NT2/D1 (cell line): ENCODE measurements around the gene MUC6.

Experiments
- YY1 ChIP-seq: IDR thresholded peaks from 2 replicates; pipeline ENCODE4 v1.6.1; 2011; ENCODE audit not compliant: insufficient read length, insufficient read depth
- ZNF274 ChIP-seq: IDR thresholded peaks from 2 replicates; pipeline ENCODE4 v1.6.1; 2011; ENCODE audit warnings: mild to moderate bottlenecking, low read depth, low read length

DNA sequence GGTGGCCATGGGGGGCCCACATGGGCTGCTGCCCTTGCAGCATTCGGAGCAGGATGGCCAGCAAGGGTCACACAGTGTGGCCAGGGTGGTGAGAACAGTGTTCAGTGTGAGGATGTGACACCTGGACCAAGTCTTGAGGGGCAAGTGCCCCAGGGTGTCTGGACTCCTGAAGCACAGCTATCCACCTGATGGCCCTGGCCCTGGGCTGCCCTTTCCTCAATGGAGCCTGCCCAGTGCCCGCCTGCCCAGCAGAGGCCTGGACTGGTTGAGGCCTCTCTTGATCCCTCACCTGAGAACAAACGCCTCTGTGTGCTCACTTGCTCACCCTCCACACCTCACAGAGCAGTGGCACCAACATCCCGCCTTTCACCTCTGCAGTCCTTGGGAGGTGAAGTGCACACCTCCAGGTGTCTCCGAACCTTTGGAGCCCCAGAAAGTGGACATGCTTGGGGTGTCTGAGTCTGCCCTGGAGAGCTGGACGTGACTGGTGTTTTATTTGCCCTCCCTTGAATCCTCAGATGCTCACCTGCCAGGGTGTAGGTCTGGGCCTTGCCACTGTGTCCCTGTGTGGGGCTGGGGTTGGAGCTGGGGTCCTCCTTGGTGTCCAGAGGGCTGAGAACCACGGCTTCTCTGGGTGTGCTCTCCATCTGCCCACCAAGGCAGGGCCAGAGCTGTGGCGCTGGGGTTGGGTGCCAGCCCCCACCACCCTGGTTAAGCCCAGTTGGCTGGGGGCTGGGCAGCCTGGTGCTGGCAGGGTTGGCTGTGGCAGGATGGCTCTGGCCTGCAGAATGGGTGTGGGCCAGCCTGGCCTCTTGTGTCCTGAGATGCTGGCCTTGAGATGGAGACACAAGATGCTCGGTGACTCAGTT is 34.3 kb upstream of the MUC6 start:
- TF ChIP-seq YY1 (no peak), ZNF274 (no peak)
